Tibial artery (tissue), 4 donors: ENCODE data around the gene C1orf105.

Experiments used
- DNase-seq, 2 donors: peaks; one replicate each; pipeline ENCODE4 v3.0.0-alpha.2; 2019
- H3K27ac ChIP-seq, 2 donors: fragments of 200-600 bp; sonication (generic) in 1 of 2; 1 replicate in 1 of 2; 2 replicates in 1 of 2; pipeline ENCODE4 v1.5.1; 2018 to 2019; ENCODE audit warnings: mild to moderate bottlenecking in 1 of 2
- H3K27me3 ChIP-seq, 2 donors: fragments of 200-600 bp; sonication (generic) in 1 of 2; one replicate each; pipeline versions ENCODE4 v1.5.1 to v1.6.0; 2016 to 2019
- H3K36me3 ChIP-seq, 3 donors: fragments of 200-600 bp; sonication (generic) in 2 of 3; one replicate each; pipeline ENCODE4 v1.5.1; 2016 to 2019; ENCODE audit warnings: mild to moderate bottlenecking in 2 of 3
- H3K4me1 ChIP-seq, 4 donors: fragments of 200-600 bp; sonication (generic) in 2 of 4; 1 replicate in 3 of 4; 2 replicates in 1 of 4; pipeline ENCODE4 v1.5.1; 2016 to 2019
- H3K4me3 ChIP-seq, 2 donors: fragments of 200-600 bp; sonication (generic) in 1 of 2; 1 replicate in 1 of 2; 2 replicates in 1 of 2; pipeline ENCODE4 v1.5.1; 2018 to 2019; ENCODE audit warnings: mild to moderate bottlenecking in 2 of 2
- H3K9me3 ChIP-seq, 3 donors: fragments of 200-600 bp; sonication (generic) in 1 of 3; one replicate each; pipeline ENCODE4 v1.5.1; 2016 to 2019
- CTCF ChIP-seq, 2 experiments: fragments of 200-600 bp in 1 of 2; fragments of 450-650 bp in 1 of 2; IDR thresholded peaks; one replicate each; pipeline ENCODE4 v1.5.1; 2017 to 2019; ENCODE audit warnings: antibody characterized with exemption in 2 of 2, mild to moderate bottlenecking in 1 of 2, moderate library complexity in 1 of 2
- intact Hi-C: fragments of 100-400 bp; cut with DNase I; formaldehyde crosslinking; loops from one replicate; pipeline ENCODE4 v1.15.0; 2023; ENCODE audit warnings: low total_unique reads

The C1orf105 gene

GRCh38 chr1:172500207-172500606, 79.7 kb downstream of the C1orf105 start:
- Histone ChIP-seq H3K4me3 (no peak overlapping the region), H3K27me3 (no peaks in the 10 kb centered on the region), H3K27ac (no peak overlapping the region), H3K9me3 (no peaks in the 10 kb centered on the region), H3K4me1 (peaks cover 0 to 11% (median 4%) of the 10 kb centered on the region in 4 donors), H3K36me3 (no peaks in the 10 kb centered on the region)
- DNase-seq = no peak
- intact Hi-C loops = no loop called here
- no peak for TF ChIP-seq CTCF (IDR thresholded peaks at IDR 0.05)

- Histone ChIP-seq H3K4me1 (no peaks in the 10 kb centered on the region), H3K4me3 (no peak overlapping the region), H3K9me3 (no peaks in the 10 kb centered on the region), H3K36me3 (no peaks in the 10 kb centered on the region), H3K27me3 (no peaks in the 10 kb centered on the region), H3K27ac (no peak overlapping the region)
- DNase-seq = no peak
- intact Hi-C loops = no loop called here
- no peak for TF ChIP-seq CTCF (IDR thresholded peaks at IDR 0.05)
These were observed 87.3 kb downstream of the C1orf105 start for GRCh38 chr1:172507741-172508140.

GRCh38 chr1:172510479-172510878, 90.0 kb downstream of the C1orf105 start:
- Histone ChIP-seq H3K36me3 (no peaks in the 10 kb centered on the region), H3K9me3 (no peaks in the 10 kb centered on the region), H3K27me3 (no peaks in the 10 kb centered on the region), H3K27ac (no peak overlapping the region), H3K4me3 (no peak overlapping the region), H3K4me1 (no peaks in the 10 kb centered on the region)
- intact Hi-C loops = no loop called here
- no peak for TF ChIP-seq CTCF (IDR thresholded peaks at IDR 0.05)
- no peak for DNase-seq

- intact Hi-C loops = no loop called here
- no peak overlapping the region for H3K27ac ChIP-seq
These were observed 92.1 kb downstream of the C1orf105 start for GRCh38 chr1:172512591-172512990.

GRCh38 chr1:172513479-172513878, 93.0 kb downstream of the C1orf105 start:
- Histone ChIP-seq H3K4me1 (no peaks in the 10 kb centered on the region), H3K27ac (no peak overlapping the region), H3K36me3 (no peaks in the 10 kb centered on the region), H3K4me3 (no peak overlapping the region), H3K9me3 (no peaks in the 10 kb centered on the region), H3K27me3 (no peaks in the 10 kb centered on the region)
- no peak for TF ChIP-seq CTCF (IDR thresholded peaks at IDR 0.05)
- no peak for DNase-seq
- intact Hi-C loops = no loop called here

More at GRCh38 chr1:172512591-172512990, 92.1 kb downstream of the C1orf105 start:
- DNase-seq = no peak
- no peak overlapping the region for H3K4me3 ChIP-seq
- H3K9me3 ChIP-seq = no peaks in the 10 kb centered on the region
- no peaks in the 10 kb centered on the region for H3K27me3 ChIP-seq
- TF ChIP-seq CTCF (IDR thresholded peaks at IDR 0.05) = no peak
- H3K4me1 ChIP-seq = no peaks in the 10 kb centered on the region
- H3K36me3 ChIP-seq = no peaks in the 10 kb centered on the region

GRCh38 chr1:172514108-172514507, 93.6 kb downstream of the C1orf105 start:
- DNase-seq = no peak
- intact Hi-C loops = no loop called here
- Histone ChIP-seq H3K27ac (no peak overlapping the region), H3K4me3 (no peak overlapping the region), H3K36me3 (no peaks in the 10 kb centered on the region), H3K4me1 (no peaks in the 10 kb centered on the region), H3K9me3 (no peaks in the 10 kb centered on the region), H3K27me3 (no peaks in the 10 kb centered on the region)
- TF ChIP-seq CTCF (IDR thresholded peaks at IDR 0.05) = no peak
